Adrenal gland (tissue), 12 donors: ENCODE measurements around the gene CPB2. TPM values are rescaled to one million over a fixed set of nuclear protein-coding genes. Genes with fewer than 3 reads are reported as not detected.
A peak's percentile ranks its signal among the peaks of the same experiment; 100 is the strongest.

Experiments
- DNase-seq, 7 donors: peaks; one replicate each; pipeline ENCODE4 v3.0.0-alpha.2; 2019 to 2020
- H3K27ac ChIP-seq, 5 donors: fragments of 200-600 bp; sonication (generic) in 4 of 5; 1 replicate in 3 of 5; 2 replicates in 2 of 5; pipeline versions ENCODE4 v1.5.1 to v1.8.0; 2016 to 2020; ENCODE audit warnings: mild to moderate bottlenecking in 1 of 5
- H3K27me3 ChIP-seq: fragments of 200-600 bp; 2 replicates; pipeline ENCODE4 v1.8.0; 2021
- H3K36me3 ChIP-seq, 2 donors: fragments of 200-600 bp; replicated peaks in 1 of 2; 1 replicate in 1 of 2; 2 replicates in 1 of 2; pipeline versions ENCODE4 v1.5.1 to v1.8.0; 2018 to 2022
- H3K4me1 ChIP-seq, 2 donors: fragments of 200-600 bp; replicated peaks in 1 of 2; 1 replicate in 1 of 2; 2 replicates in 1 of 2; pipeline versions ENCODE4 v1.5.1 to v1.8.0; 2018 to 2021
- H3K4me3 ChIP-seq, 4 donors: fragments of 200-600 bp; sonication (generic) in 3 of 4; one replicate each; pipeline ENCODE4 v1.5.1; 2016 to 2018
- H3K9me3 ChIP-seq, 3 donors: fragments of 200-600 bp; sonication (generic) in 1 of 3; replicated peaks in 1 of 3; 1 replicate in 2 of 3; 2 replicates in 1 of 3; pipeline versions ENCODE4 v1.5.1 to v1.8.0; 2016 to 2021
- POLR2A ChIP-seq, 2 donors: fragments of 450-650 bp; IDR thresholded peaks; one replicate each; pipeline ENCODE4 v1.6.1; 2017; ENCODE audit warnings: antibody characterized with exemption in 2 of 2, mild to moderate bottlenecking in 2 of 2, moderate library complexity in 1 of 2
- WGBS, 4 donors: extraction: QIAGEN DNeasy Blood & Tissue Kit in 2 of 4; methylation state at CpG; one replicate each; pipeline versions ENCODE4 v1.1.5 to v1.1.7; 2013 to 2017; 5-methylcytosine and 5-hydroxymethylcytosine counted together
- intact Hi-C, 2 donors: fragments of 100-400 bp; cut with DNase I; formaldehyde crosslinking; loops; one replicate each; pipeline versions ENCODE4 v1.14.1 to v1.15.0; 2022 to 2023
- polyA plus RNA-seq, 3 donors: library from polyadenylated mRNA; stranded (reverse); fragments of 200-250 nt in 2 of 3; fragments of 350-450 nt in 1 of 3; fragmentation: Illumina TruSeq in 1 of 3; extraction: RNeasy Lipid Tissue Mini Kit (QIAGEN cat#74804) in 1 of 3; gene quantifications; one replicate each; pipeline ENCODE4 v1.2.3, GENCODE V29; 2013 to 2014
- total RNA-seq, 9 donors: library from RNA; depleted of rRNA in 4 of 9; stranded (reverse); fragments of >200 nt in 4 of 9; fragments of 120-200 nt in 1 of 9; fragmentation: NEBNext Ultra II Directional in 1 of 9; extraction: Animal tissue kit (Norgen Biotek cat#: 25700) in 1 of 9; gene quantifications; one replicate each; pipeline versions ENCODE4 v1.1.0 to v1.2.4, GENCODE V29; 2013 to 2023
- TF ChIP-seq, protein P1 (sequence below), 6 experiments: fragments of 450-650 bp in 4 of 6; fragments of 200-600 bp in 2 of 6; sonication (generic) in 1 of 6; IDR thresholded peaks; 1 replicate in 5 of 6; 2 replicates in 1 of 6; pipeline versions ENCODE4 v1.5.1 to v1.8.0; 2016 to 2021; ENCODE audit warnings: antibody characterized with exemption in 6 of 6, mild to moderate bottlenecking in 2 of 6, moderate library complexity in 1 of 6
- donor health status: healthy with polysubstance abuse.
- donor health status: Bipolar disorder and iron deficiency.
- donor health status: DM: yes; HTN: yes; CAD: no.
- donor health status: DM: no; HTN: no; CAD: no.
- donor health status: DM: no; HTN: no; CAD: no.
- donor health status: DM: yes; HTN: yes; CAD: no.

The CPB2 gene
- total and polyA plus RNA-seq, 12 donors, result 0.22 to 0.23 TPM; not detected in 10

- no peak overlapping the region for H3K27ac ChIP-seq
- TF ChIP-seq, protein P1, sequence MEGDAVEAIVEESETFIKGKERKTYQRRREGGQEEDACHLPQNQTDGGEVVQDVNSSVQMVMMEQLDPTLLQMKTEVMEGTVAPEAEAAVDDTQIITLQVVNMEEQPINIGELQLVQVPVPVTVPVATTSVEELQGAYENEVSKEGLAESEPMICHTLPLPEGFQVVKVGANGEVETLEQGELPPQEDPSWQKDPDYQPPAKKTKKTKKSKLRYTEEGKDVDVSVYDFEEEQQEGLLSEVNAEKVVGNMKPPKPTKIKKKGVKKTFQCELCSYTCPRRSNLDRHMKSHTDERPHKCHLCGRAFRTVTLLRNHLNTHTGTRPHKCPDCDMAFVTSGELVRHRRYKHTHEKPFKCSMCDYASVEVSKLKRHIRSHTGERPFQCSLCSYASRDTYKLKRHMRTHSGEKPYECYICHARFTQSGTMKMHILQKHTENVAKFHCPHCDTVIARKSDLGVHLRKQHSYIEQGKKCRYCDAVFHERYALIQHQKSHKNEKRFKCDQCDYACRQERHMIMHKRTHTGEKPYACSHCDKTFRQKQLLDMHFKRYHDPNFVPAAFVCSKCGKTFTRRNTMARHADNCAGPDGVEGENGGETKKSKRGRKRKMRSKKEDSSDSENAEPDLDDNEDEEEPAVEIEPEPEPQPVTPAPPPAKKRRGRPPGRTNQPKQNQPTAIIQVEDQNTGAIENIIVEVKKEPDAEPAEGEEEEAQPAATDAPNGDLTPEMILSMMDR (IDR thresholded peaks at IDR 0.05), result no peak
- no peak for TF ChIP-seq POLR2A (IDR thresholded peaks at IDR 0.05)
- WGBS, 4 donors, result 50 to 52% (median 51%) methylated on average over 11 of the region's 11 CpGs
- H3K9me3 ChIP-seq, result no peaks in the 10 kb centered on the region
- no peaks in the 10 kb centered on the region for H3K4me1 ChIP-seq
- H3K4me3 ChIP-seq, result no peak overlapping the region
- no peak for DNase-seq
- H3K36me3 ChIP-seq, result no peaks in the 10 kb centered on the region
- no peaks in the 10 kb centered on the region for H3K27me3 ChIP-seq
- intact Hi-C loops, result loop anchor here (10.0 kb wide), 1 partner anchor 310 kb away; no protein-coding TSS in a partner anchor
Measured at GRCh38 chr13:46124967-46125933, 20.4 kb upstream of the CPB2 start.

DNA sequence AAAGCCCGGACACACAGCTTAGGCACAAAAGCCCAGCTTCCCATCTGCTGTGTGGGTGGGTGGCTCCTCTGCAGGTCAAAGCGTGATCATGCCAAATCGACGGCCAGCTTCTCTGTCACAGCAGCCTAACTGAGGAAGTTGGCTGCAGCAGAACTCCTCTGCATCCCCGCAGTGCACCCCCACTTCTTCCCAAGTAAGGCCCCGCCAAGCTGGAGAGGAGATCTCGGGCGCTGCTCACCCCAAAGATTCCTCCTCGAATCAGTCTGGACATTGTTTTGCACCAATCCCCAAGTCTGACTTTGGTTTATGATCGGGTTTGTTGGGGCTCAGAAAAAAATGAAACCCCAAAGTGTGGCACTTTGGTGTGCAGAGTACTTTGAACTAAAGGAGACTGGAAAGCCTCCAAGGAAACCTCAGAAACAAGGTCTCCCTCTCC, 19.7 kb upstream of the CPB2 start:
- Histone ChIP-seq H3K9me3 (no peaks in the 10 kb centered on the region), H3K27ac (no peak overlapping the region), H3K27me3 (no peaks in the 10 kb centered on the region), H3K36me3 (no peaks in the 10 kb centered on the region), H3K4me1 (peaks cover 0 to 4% of the 10 kb centered on the region in 2 donors), H3K4me3 (no peak overlapping the region)
- peak in 1 of 7 donors; percentile 6 for DNase-seq
- no peak for TF ChIP-seq POLR2A (IDR thresholded peaks at IDR 0.05)
- TF ChIP-seq, protein P1 (IDR thresholded peaks at IDR 0.05), result no peak
- intact Hi-C loops, result loop anchor here (10.0 kb wide), 1 partner anchor 310 kb away; no protein-coding TSS in a partner anchor
- WGBS, 4 donors, result 71 to 76% (median 74%) methylated on average over 9 to 10 of the region's 10 CpGs

DNA sequence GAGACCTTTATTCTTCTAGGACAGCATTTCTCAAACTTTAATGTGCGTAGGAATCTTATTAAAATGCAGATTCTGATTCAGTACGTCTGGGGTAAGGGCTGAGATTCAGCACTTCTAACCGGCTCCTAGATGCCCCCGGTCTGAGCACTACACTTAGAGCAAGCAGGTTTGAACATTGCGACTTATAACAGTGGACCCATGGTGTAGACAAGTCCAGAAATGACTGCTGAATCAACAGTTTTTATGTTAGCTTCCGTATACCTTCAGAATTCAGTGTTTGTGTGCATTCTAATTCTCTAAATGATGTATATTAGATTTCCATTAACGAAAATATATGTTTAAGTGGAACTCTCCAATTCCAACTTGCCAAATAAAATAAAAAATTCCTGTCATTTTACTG, 17.5 kb upstream of the CPB2 start:
- no peaks in the 10 kb centered on the region for H3K36me3 ChIP-seq
- TF ChIP-seq, protein P1 (IDR thresholded peaks at IDR 0.05), result no peak
- TF ChIP-seq POLR2A (IDR thresholded peaks at IDR 0.05), result no peak
- H3K4me1 ChIP-seq, result peaks cover 0 to 4% of the 10 kb centered on the region in 2 donors
- H3K9me3 ChIP-seq, result no peaks in the 10 kb centered on the region
- H3K27me3 ChIP-seq, result no peaks in the 10 kb centered on the region
- intact Hi-C loops, result loop anchor here (10.0 kb wide), 1 partner anchor 308 kb away; no protein-coding TSS in a partner anchor
- 84 to 90% (median 86%) methylated on average over 7 of the region's 7 CpGs for WGBS, 4 donors
- H3K4me3 ChIP-seq, result no peak overlapping the region
- no peak overlapping the region for H3K27ac ChIP-seq
- no peak for DNase-seq

DNA sequence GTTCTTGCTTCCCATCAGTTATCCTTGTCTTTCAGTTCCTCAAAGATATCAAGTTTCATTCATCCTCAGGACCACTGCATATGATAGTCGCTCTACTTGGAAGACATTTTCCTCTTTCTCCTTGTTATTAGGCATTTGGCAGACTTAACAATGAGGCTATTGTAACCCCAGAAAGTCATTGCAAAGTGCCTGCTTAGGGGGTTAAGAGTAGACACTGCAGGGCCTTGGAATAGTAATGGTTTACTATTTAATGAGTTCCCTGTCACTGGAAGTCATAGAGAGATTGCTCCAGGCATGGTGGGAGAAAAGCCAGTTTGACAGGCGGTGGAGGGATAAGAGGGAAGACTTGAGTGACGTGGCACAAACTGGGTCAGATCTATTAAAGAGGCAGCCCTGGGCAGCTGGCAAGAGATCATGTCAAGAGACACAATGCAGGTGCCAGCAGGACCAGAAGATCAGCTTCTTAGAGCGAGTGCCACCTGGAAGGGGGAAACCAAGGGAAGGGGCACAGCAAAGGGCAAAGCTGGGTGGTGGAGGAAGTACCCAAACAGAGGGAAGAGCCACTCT, 16.8 kb upstream of the CPB2 start:
- no peak overlapping the region for H3K27ac ChIP-seq
- intact Hi-C loops, result loop anchor here (10.0 kb wide), 1 partner anchor 307 kb away; no protein-coding TSS in a partner anchor
- H3K36me3 ChIP-seq, result no peaks in the 10 kb centered on the region
- 64 to 81% (median 75%) methylated on average over 4 of the region's 4 CpGs for WGBS, 4 donors
- no peak overlapping the region for H3K4me3 ChIP-seq
- peaks cover 0 to 4% of the 10 kb centered on the region in 2 donors for H3K4me1 ChIP-seq
- H3K9me3 ChIP-seq, result no peaks in the 10 kb centered on the region
- no peaks in the 10 kb centered on the region for H3K27me3 ChIP-seq
- no peak for DNase-seq
- TF ChIP-seq, protein P1 (IDR thresholded peaks at IDR 0.05), result no peak
- TF ChIP-seq POLR2A (IDR thresholded peaks at IDR 0.05), result no peak
